ENCODE measurements around the gene CTBP2. TPM values are rescaled to one million over a fixed set of nuclear protein-coding genes. Genes with fewer than 3 reads are reported as not detected.

The CTBP2 gene
- total RNA-seq, 1 donor from 2014 or later, result 32.9 TPM

- H3K27ac ChIP-seq (ENCODE audit: low read depth, low read length), result no peak overlapping the region
- H3K9ac ChIP-seq (ENCODE audit: low read depth in 1 of 3, low read length in 3 of 3), result no peak overlapping the region
These were observed 39.4 kb downstream of the CTBP2 start for GRCh38 chr10:125121003-125121402.

GRCh38 chr10:125120053-125120710 lies 40.2 kb downstream of the CTBP2 start:
- Histone ChIP-seq H3K36me3 (ENCODE audit: control insufficient read depth in 3 of 3, insufficient read depth in 3 of 3, low read length in 3 of 3) (peaks cover 0 to 7% (median 6%) of the 10 kb centered on the region in 3 donors), H3K27me3 (ENCODE audit: control insufficient read depth in 3 of 3, insufficient read depth in 3 of 3, low read length in 3 of 3) (no peaks in the 10 kb centered on the region), H3K27ac (ENCODE audit: low read depth, low read length) (no peak overlapping the region), H3K4me1 (ENCODE audit: control insufficient read depth in 3 of 3, insufficient read depth in 3 of 3, low read length in 3 of 3) (peaks cover 82 to 92% (median 85%) of the 10 kb centered on the region in 3 donors), H3K9ac (ENCODE audit: low read depth in 1 of 3, low read length in 3 of 3) (peak overlapping the region in 1 of 3 donors; percentile 10), H3K4me3 (ENCODE audit: low read length in 3 of 3) (no peak overlapping the region), H3K9me3 (ENCODE audit: control insufficient read depth in 3 of 3, low read length in 3 of 3) (no peaks in the 10 kb centered on the region)

More at GRCh38 chr10:125121003-125121402, 39.4 kb downstream of the CTBP2 start:
- H3K9me3 ChIP-seq (ENCODE audit: control insufficient read depth in 3 of 3, low read length in 3 of 3), result no peaks in the 10 kb centered on the region
- H3K4me1 ChIP-seq (ENCODE audit: control insufficient read depth in 3 of 3, insufficient read depth in 3 of 3, low read length in 3 of 3), result peaks cover 87 to 92% (median 89%) of the 10 kb centered on the region in 3 donors
- H3K4me3 ChIP-seq (ENCODE audit: low read length in 3 of 3), result no peak overlapping the region
- peaks cover 0 to 7% (median 6%) of the 10 kb centered on the region in 3 donors for H3K36me3 ChIP-seq (ENCODE audit: control insufficient read depth in 3 of 3, insufficient read depth in 3 of 3, low read length in 3 of 3)
- H3K27me3 ChIP-seq (ENCODE audit: control insufficient read depth in 3 of 3, insufficient read depth in 3 of 3, low read length in 3 of 3), result no peaks in the 10 kb centered on the region

GRCh38 chr10:125118701-125119100 lies 41.7 kb downstream of the CTBP2 start:
- Histone ChIP-seq H3K27me3 (ENCODE audit: control insufficient read depth in 3 of 3, insufficient read depth in 3 of 3, low read length in 3 of 3) (no peaks in the 10 kb centered on the region), H3K27ac (ENCODE audit: low read depth, low read length) (peak overlapping the region; percentile 67), H3K4me1 (ENCODE audit: control insufficient read depth in 3 of 3, insufficient read depth in 3 of 3, low read length in 3 of 3) (peaks cover 77 to 95% (median 89%) of the 10 kb centered on the region in 3 donors), H3K9me3 (ENCODE audit: control insufficient read depth in 3 of 3, low read length in 3 of 3) (no peaks in the 10 kb centered on the region), H3K36me3 (ENCODE audit: control insufficient read depth in 3 of 3, insufficient read depth in 3 of 3, low read length in 3 of 3) (peaks cover 2 to 7% (median 6%) of the 10 kb centered on the region in 3 donors), H3K9ac (ENCODE audit: low read depth in 1 of 3, low read length in 3 of 3) (no peak overlapping the region), H3K4me3 (ENCODE audit: low read length in 3 of 3) (peak overlapping the region in 2 of 3 donors; percentile 13 to 29)

- Histone ChIP-seq H3K36me3 (ENCODE audit: control insufficient read depth in 3 of 3, insufficient read depth in 3 of 3, low read length in 3 of 3) (peaks cover 2 to 7% (median 6%) of the 10 kb centered on the region in 3 donors), H3K27me3 (ENCODE audit: control insufficient read depth in 3 of 3, insufficient read depth in 3 of 3, low read length in 3 of 3) (no peaks in the 10 kb centered on the region), H3K4me1 (ENCODE audit: control insufficient read depth in 3 of 3, insufficient read depth in 3 of 3, low read length in 3 of 3) (peaks cover 71 to 92% (median 86%) of the 10 kb centered on the region in 3 donors), H3K9me3 (ENCODE audit: control insufficient read depth in 3 of 3, low read length in 3 of 3) (no peaks in the 10 kb centered on the region), H3K9ac (ENCODE audit: low read depth in 1 of 3, low read length in 3 of 3) (peak overlapping the region; percentile 34 to 47 (median 41)), H3K4me3 (ENCODE audit: low read length in 3 of 3) (peak overlapping the region in 2 of 3 donors; percentile 29 to 37), H3K27ac (ENCODE audit: low read depth, low read length) (peak overlapping the region; percentile 67)
These were observed 42.3 kb downstream of the CTBP2 start for GRCh38 chr10:125118011-125118611.

GRCh38 chr10:125116652-125117310 lies 43.6 kb downstream of the CTBP2 start:
- Histone ChIP-seq H3K9ac (ENCODE audit: low read depth in 1 of 3, low read length in 3 of 3) (peak overlapping the region in 2 of 3 donors; percentile 25 to 50), H3K27ac (ENCODE audit: low read depth, low read length) (peak overlapping the region; percentile 67), H3K36me3 (ENCODE audit: control insufficient read depth in 3 of 3, insufficient read depth in 3 of 3, low read length in 3 of 3) (peaks cover 0 to 2% (median 2%) of the 10 kb centered on the region in 3 donors), H3K4me1 (ENCODE audit: control insufficient read depth in 3 of 3, insufficient read depth in 3 of 3, low read length in 3 of 3) (peaks cover 61 to 81% (median 73%) of the 10 kb centered on the region in 3 donors), H3K9me3 (ENCODE audit: control insufficient read depth in 3 of 3, low read length in 3 of 3) (no peaks in the 10 kb centered on the region), H3K27me3 (ENCODE audit: control insufficient read depth in 3 of 3, insufficient read depth in 3 of 3, low read length in 3 of 3) (no peaks in the 10 kb centered on the region), H3K4me3 (ENCODE audit: low read length in 3 of 3) (no peak overlapping the region)

- peaks cover 56 to 81% (median 69%) of the 10 kb centered on the region in 3 donors for H3K4me1 ChIP-seq (ENCODE audit: control insufficient read depth in 3 of 3, insufficient read depth in 3 of 3, low read length in 3 of 3)
- no peaks in the 10 kb centered on the region for H3K27me3 ChIP-seq (ENCODE audit: control insufficient read depth in 3 of 3, insufficient read depth in 3 of 3, low read length in 3 of 3)
- H3K9me3 ChIP-seq (ENCODE audit: control insufficient read depth in 3 of 3, low read length in 3 of 3), result no peaks in the 10 kb centered on the region
- no peak overlapping the region for H3K27ac ChIP-seq (ENCODE audit: low read depth, low read length)
- H3K36me3 ChIP-seq (ENCODE audit: control insufficient read depth in 3 of 3, insufficient read depth in 3 of 3, low read length in 3 of 3), result peaks cover 0 to 2% (median 2%) of the 10 kb centered on the region in 3 donors
- H3K4me3 ChIP-seq (ENCODE audit: low read length in 3 of 3), result no peak overlapping the region
- H3K9ac ChIP-seq (ENCODE audit: low read depth in 1 of 3, low read length in 3 of 3), result peak overlapping the region in 1 of 3 donors; percentile 50
These were observed 44.2 kb downstream of the CTBP2 start for GRCh38 chr10:125116041-125116649.

GRCh38 chr10:125115409-125115808 lies 45.0 kb downstream of the CTBP2 start:
- Histone ChIP-seq H3K4me3 (ENCODE audit: low read length in 3 of 3) (no peak overlapping the region), H3K4me1 (ENCODE audit: control insufficient read depth in 3 of 3, insufficient read depth in 3 of 3, low read length in 3 of 3) (peaks cover 49 to 74% (median 62%) of the 10 kb centered on the region in 3 donors), H3K9ac (ENCODE audit: low read depth in 1 of 3, low read length in 3 of 3) (no peak overlapping the region), H3K36me3 (ENCODE audit: control insufficient read depth in 3 of 3, insufficient read depth in 3 of 3, low read length in 3 of 3) (peaks cover under 1 to 2% (median 2%) of the 10 kb centered on the region in 3 donors), H3K27ac (ENCODE audit: low read depth, low read length) (no peak overlapping the region), H3K27me3 (ENCODE audit: control insufficient read depth in 3 of 3, insufficient read depth in 3 of 3, low read length in 3 of 3) (no peaks in the 10 kb centered on the region), H3K9me3 (ENCODE audit: control insufficient read depth in 3 of 3, low read length in 3 of 3) (no peaks in the 10 kb centered on the region)

- H3K27ac ChIP-seq (ENCODE audit: low read depth, low read length), result no peak overlapping the region
- H3K9me3 ChIP-seq (ENCODE audit: control insufficient read depth in 3 of 3, low read length in 3 of 3), result no peaks in the 10 kb centered on the region
- H3K27me3 ChIP-seq (ENCODE audit: control insufficient read depth in 3 of 3, insufficient read depth in 3 of 3, low read length in 3 of 3), result no peaks in the 10 kb centered on the region
- no peak overlapping the region for H3K9ac ChIP-seq (ENCODE audit: low read depth in 1 of 3, low read length in 3 of 3)
- peaks cover 4 to 5% (median 4%) of the 10 kb centered on the region in 3 donors for H3K36me3 ChIP-seq (ENCODE audit: control insufficient read depth in 3 of 3, insufficient read depth in 3 of 3, low read length in 3 of 3)
- peaks cover 43 to 68% (median 56%) of the 10 kb centered on the region in 3 donors for H3K4me1 ChIP-seq (ENCODE audit: control insufficient read depth in 3 of 3, insufficient read depth in 3 of 3, low read length in 3 of 3)
- H3K4me3 ChIP-seq (ENCODE audit: low read length in 3 of 3), result no peak overlapping the region
These were observed 45.5 kb downstream of the CTBP2 start for GRCh38 chr10:125114761-125115391.

- Histone ChIP-seq H3K4me1 (ENCODE audit: control insufficient read depth in 3 of 3, insufficient read depth in 3 of 3, low read length in 3 of 3) (peaks cover 36 to 59% (median 49%) of the 10 kb centered on the region in 3 donors), H3K9ac (ENCODE audit: low read depth in 1 of 3, low read length in 3 of 3) (peak overlapping the region in 2 of 3 donors; percentile 55 to 65), H3K4me3 (ENCODE audit: low read length in 3 of 3) (peak overlapping the region in 1 of 3 donors; percentile 14)
These were observed 46.5 kb downstream of the CTBP2 start for GRCh38 chr10:125113691-125114371.

More at GRCh38 chr10:125113691-125114371, 46.5 kb downstream of the CTBP2 start:
- no peaks in the 10 kb centered on the region for H3K27me3 ChIP-seq (ENCODE audit: control insufficient read depth in 3 of 3, insufficient read depth in 3 of 3, low read length in 3 of 3)
- H3K27ac ChIP-seq (ENCODE audit: low read depth, low read length), result peak overlapping the region; percentile 45
- H3K9me3 ChIP-seq (ENCODE audit: control insufficient read depth in 3 of 3, low read length in 3 of 3), result no peaks in the 10 kb centered on the region
- H3K36me3 ChIP-seq (ENCODE audit: control insufficient read depth in 3 of 3, insufficient read depth in 3 of 3, low read length in 3 of 3), result peaks cover 4 to 15% (median 9%) of the 10 kb centered on the region in 3 donors

Measured in skeletal muscle tissue (tissue), 4 donors.